Measurements from ENCODE around the gene SETDB1.
A peak's percentile ranks its signal among the peaks of the same experiment; 100 is the strongest.

Gene SETDB1

GRCh38 chr1:150976879-150977694 lies 50.9 kb downstream of the SETDB1 start:
- TF ChIP-seq, protein P1, sequence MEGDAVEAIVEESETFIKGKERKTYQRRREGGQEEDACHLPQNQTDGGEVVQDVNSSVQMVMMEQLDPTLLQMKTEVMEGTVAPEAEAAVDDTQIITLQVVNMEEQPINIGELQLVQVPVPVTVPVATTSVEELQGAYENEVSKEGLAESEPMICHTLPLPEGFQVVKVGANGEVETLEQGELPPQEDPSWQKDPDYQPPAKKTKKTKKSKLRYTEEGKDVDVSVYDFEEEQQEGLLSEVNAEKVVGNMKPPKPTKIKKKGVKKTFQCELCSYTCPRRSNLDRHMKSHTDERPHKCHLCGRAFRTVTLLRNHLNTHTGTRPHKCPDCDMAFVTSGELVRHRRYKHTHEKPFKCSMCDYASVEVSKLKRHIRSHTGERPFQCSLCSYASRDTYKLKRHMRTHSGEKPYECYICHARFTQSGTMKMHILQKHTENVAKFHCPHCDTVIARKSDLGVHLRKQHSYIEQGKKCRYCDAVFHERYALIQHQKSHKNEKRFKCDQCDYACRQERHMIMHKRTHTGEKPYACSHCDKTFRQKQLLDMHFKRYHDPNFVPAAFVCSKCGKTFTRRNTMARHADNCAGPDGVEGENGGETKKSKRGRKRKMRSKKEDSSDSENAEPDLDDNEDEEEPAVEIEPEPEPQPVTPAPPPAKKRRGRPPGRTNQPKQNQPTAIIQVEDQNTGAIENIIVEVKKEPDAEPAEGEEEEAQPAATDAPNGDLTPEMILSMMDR (IDR thresholded peaks at IDR 0.05; ENCODE audit: borderline replicate concordance, insufficient read depth, low read depth, low read length): no peak
- H3K4me3 ChIP-seq (ENCODE audit: low read depth, low read length): no peak overlapping the region

- TF ChIP-seq, protein P1 (IDR thresholded peaks at IDR 0.05; ENCODE audit: borderline replicate concordance, insufficient read depth, low read depth, low read length): peak; percentile 100
- H3K4me3 ChIP-seq (ENCODE audit: low read depth, low read length): no peak overlapping the region
Measured at GRCh38 chr1:150979092-150980056, 53.2 kb downstream of the SETDB1 start.

DNA sequence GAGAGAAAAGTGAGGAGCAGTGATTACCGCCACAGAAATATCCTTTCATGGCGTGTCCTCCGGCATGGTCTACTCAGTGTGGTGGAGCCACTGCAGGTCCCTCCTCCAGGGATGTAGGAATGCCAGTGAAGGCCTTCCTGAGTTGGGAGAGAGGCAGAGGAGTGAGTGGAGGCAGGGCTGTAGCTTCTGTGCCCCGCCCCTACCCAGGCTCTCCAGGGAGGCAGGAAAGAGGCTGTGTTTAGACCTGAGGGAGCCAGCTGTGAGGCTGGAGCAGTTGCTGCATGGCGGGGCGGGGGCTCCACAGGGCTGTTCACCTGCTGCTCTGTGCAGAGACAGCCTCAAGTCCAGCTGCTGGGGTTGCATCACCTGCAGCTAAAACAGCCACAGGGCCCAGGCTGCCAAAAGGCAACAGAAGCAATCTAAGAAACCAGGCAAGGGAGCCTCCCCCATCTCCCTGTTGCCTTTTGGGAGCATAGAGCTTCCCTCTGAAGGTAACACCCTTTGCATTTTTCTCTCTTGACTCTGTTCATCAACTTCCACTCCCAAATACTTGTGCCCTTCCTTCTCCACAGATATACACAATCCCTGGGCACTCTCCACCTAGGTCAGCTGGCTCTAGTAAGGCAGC lies 55.1 kb downstream of the SETDB1 start:
- no peak overlapping the region for H3K4me3 ChIP-seq (ENCODE audit: low read depth, low read length)
- TF ChIP-seq, protein P1 (IDR thresholded peaks at IDR 0.05; ENCODE audit: borderline replicate concordance, insufficient read depth, low read depth, low read length): no peak

DNA sequence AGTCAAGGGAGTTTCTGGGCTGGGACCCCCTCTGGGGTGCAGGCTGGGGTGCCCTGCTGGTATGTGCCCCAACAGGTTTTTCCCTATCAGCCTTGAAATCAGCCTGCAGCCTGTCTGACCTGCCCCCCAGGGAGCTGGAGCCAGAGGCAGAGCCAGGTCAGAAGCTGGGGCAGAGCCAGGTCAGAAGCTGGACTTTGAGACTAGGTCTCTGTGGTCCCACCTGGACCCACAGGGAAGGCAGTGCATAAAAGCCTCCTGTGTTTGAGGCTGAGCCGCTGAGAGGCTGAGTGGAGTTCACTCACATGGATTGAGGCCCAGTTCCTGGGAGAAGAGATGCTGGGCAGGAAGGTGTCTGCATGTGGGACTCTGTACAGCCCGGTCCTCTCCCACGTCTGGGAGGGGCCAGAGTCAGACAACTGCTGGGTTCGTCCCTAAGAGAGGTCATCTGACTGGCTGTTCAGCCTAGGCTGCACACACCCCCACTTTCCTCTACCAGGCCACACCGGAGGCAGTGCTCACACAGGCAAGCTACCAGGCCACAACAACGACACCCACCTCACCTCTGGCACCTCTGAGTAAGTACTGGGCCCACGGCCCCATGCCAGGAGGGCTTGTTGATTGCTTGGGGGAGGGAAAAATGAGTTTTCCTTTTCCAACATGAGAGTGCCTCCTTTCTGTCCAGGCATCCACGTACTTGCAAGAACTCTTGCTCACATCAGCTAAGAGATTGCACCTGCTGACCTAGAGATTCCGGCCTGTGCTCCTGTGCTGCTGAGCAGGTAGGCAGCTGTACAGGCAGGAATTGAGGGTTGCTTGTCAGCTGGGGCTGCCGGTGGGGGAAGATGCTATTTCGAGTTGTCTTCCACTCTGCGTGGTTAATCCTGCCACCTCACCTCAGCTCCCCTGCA lies 55.9 kb downstream of the SETDB1 start, which contains the start of gene ANXA9:
Gene ANXA9, plus strand, starts transcription at position 488 of the 908 bp plus-strand sequence. CDS start 814 bp downstream, outside the sequence.
- H3K4me3 ChIP-seq (ENCODE audit: low read depth, low read length): no peak within 1 kb of the TSS
- TF ChIP-seq, protein P1 (IDR thresholded peaks at IDR 0.05; ENCODE audit: borderline replicate concordance, insufficient read depth, low read depth, low read length): no peak

DNA sequence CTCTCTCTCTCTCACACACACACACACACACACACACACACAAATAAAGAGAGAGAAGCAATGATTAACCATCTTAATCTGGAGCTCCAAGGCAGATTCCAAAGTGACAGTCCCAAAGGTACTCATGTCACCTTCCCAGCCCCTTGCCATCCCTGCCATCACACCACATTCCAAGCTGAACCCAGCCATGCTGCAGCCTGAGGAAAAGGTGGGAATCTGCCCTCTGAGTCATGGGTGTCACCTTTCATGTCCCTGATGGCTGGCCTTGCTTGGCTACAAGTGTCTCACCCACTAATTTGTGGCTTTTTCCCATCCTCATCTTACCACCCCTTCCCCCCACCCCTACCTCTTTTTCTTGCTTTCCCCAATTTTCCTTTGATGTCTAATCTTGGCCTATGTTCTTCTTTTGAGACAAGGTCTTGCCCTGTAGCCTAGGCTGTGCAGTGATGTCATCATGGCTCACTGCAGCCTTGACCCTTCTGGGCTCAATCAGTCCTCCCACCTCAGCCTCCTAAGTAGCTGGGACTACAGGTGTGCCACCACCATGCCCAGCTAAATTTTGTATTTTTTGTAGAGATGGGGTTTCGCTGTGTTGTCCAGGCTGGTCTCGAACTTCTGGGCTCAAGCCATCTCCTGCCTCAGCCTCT lies 59.1 kb downstream of the SETDB1 start:
- TF ChIP-seq, protein P1 (IDR thresholded peaks at IDR 0.05; ENCODE audit: borderline replicate concordance, insufficient read depth, low read depth, low read length): no peak
- H3K4me3 ChIP-seq (ENCODE audit: low read depth, low read length): no peak overlapping the region
